GM19023 (cell line): ENCODE measurements around the gene WDR36.
"Not testable (repeated sequence)": the region's sequence is repeated elsewhere in the genome, so short reads cannot be mapped to it uniquely, and the experiment has no call there.

ENCODE experiments used
- ATAC-seq: cut with Tn5 transposase; IDR thresholded peaks from one replicate; pipeline ENCODE4 v1.9.1; 2021; ENCODE audit warnings: mild to moderate bottlenecking, moderate library complexity; ENCODE audit not compliant: unreplicated experiment

Gene WDR36

GRCh38 chr5:111134864-111135263 lies 42.7 kb downstream of the WDR36 start:
- ATAC-seq = no peak

GRCh38 chr5:111135363-111135762 lies 43.2 kb downstream of the WDR36 start:
- no peak for ATAC-seq

GRCh38 chr5:111135946-111136345 lies 43.8 kb downstream of the WDR36 start:
- ATAC-seq = no peak

GRCh38 chr5:111138096-111138495 lies 45.9 kb downstream of the WDR36 start:
- ATAC-seq = no peak

GRCh38 chr5:111141471-111141870 lies 49.3 kb downstream of the WDR36 start:
- ATAC-seq = not testable (repeated sequence)

- ATAC-seq = no peak
Observed at GRCh38 chr5:111142932-111143331, 50.8 kb downstream of the WDR36 start.

GRCh38 chr5:111143910-111144309 lies 51.8 kb downstream of the WDR36 start:
- no peak for ATAC-seq

- ATAC-seq = peak; percentile 90
Observed at GRCh38 chr5:111144352-111144930, 52.3 kb downstream of the WDR36 start.

GRCh38 chr5:111146053-111146452 lies 53.9 kb downstream of the WDR36 start:
- no peak for ATAC-seq

GRCh38 chr5:111147502-111147901 lies 55.4 kb downstream of the WDR36 start:
- ATAC-seq = no peak

GRCh38 chr5:111151998-111152397 lies 59.9 kb downstream of the WDR36 start:
- ATAC-seq = no peak

- ATAC-seq = no peak
Observed at GRCh38 chr5:111153483-111153882, 61.3 kb downstream of the WDR36 start.

GRCh38 chr5:111153945-111154344 lies 61.8 kb downstream of the WDR36 start:
- ATAC-seq = no peak

GRCh38 chr5:111158105-111158744 lies 66.1 kb downstream of the WDR36 start:
- ATAC-seq = no peak

GRCh38 chr5:111159845-111160244 lies 67.7 kb downstream of the WDR36 start:
- no peak for ATAC-seq

- no peak for ATAC-seq
Observed at GRCh38 chr5:111163000-111163399, 70.9 kb downstream of the WDR36 start.

- no peak for ATAC-seq
Observed at GRCh38 chr5:111165058-111165457, 72.9 kb downstream of the WDR36 start.

GRCh38 chr5:111167551-111167950 lies 75.4 kb downstream of the WDR36 start:
- ATAC-seq = no peak

- no peak for ATAC-seq
Observed at GRCh38 chr5:111168608-111169007, 76.5 kb downstream of the WDR36 start.

- ATAC-seq = no peak
Observed at GRCh38 chr5:111169269-111169668, 77.1 kb downstream of the WDR36 start.

- no peak for ATAC-seq
Observed at GRCh38 chr5:111170279-111170678, 78.1 kb downstream of the WDR36 start.

- no peak for ATAC-seq
Observed at GRCh38 chr5:111172504-111172903, 80.4 kb downstream of the WDR36 start.

- no peak for ATAC-seq
Observed at GRCh38 chr5:111173476-111173875, 81.3 kb downstream of the WDR36 start.
